Measurements from ENCODE around the gene EEPD1.

- TF ChIP-seq CTCF (IDR thresholded peaks at IDR 0.05): no peak
- TF ChIP-seq POLR2A (IDR thresholded peaks at IDR 0.05): no peak
These were observed 112.6 kb downstream of the EEPD1 start for GRCh38 chr7:36265680-36266079.
